Measurements from ENCODE around the gene OPCML.

OPCML gene

DNA sequence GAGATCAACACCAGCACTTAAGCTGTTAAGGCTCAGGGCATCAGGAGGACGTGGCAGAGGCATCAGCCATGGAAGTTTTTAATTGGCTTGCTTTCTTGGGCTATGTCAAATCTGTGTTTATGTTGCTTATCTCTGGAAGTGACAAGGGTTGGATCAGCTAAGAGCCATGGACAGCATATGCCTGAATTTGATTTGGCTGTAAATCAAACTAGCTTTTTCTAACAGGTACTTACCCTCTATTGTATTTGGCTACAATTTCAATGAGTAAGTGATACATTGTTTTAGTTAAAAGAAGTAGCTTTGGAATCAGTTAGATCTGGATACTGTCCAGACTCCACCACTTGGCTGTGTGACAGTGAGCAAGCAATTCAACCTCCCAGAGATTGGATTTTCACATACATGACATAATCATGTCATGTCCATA lies 936.6 kb downstream of the OPCML start:
- H3K4me1 ChIP-seq (ENCODE audit: control insufficient read depth, low read length): no peaks in the 10 kb centered on the region
- H3K79me2 ChIP-seq (ENCODE audit: control insufficient read depth, low read length): no peaks in the 10 kb centered on the region
- H3K4me3 ChIP-seq (ENCODE audit: low read length): no peak overlapping the region
- H3K36me3 ChIP-seq (ENCODE audit: control insufficient read depth, low read length): no peaks in the 10 kb centered on the region
- H3F3A ChIP-seq (ENCODE audit: control insufficient read depth, insufficient read depth): no peaks in the 10 kb centered on the region
- no peak for TF ChIP-seq EZH2phosphoT487 (IDR thresholded peaks at IDR 0.05; ENCODE audit: borderline replicate concordance, low read length)
- TF ChIP-seq, protein P1, sequence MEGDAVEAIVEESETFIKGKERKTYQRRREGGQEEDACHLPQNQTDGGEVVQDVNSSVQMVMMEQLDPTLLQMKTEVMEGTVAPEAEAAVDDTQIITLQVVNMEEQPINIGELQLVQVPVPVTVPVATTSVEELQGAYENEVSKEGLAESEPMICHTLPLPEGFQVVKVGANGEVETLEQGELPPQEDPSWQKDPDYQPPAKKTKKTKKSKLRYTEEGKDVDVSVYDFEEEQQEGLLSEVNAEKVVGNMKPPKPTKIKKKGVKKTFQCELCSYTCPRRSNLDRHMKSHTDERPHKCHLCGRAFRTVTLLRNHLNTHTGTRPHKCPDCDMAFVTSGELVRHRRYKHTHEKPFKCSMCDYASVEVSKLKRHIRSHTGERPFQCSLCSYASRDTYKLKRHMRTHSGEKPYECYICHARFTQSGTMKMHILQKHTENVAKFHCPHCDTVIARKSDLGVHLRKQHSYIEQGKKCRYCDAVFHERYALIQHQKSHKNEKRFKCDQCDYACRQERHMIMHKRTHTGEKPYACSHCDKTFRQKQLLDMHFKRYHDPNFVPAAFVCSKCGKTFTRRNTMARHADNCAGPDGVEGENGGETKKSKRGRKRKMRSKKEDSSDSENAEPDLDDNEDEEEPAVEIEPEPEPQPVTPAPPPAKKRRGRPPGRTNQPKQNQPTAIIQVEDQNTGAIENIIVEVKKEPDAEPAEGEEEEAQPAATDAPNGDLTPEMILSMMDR (IDR thresholded peaks at IDR 0.05; ENCODE audit: low read depth, low read length, poor library complexity, severe bottlenecking): no peak
- no peak overlapping the region for H3K4me2 ChIP-seq (ENCODE audit: low read length)
- H4K20me1 ChIP-seq (ENCODE audit: control insufficient read depth, insufficient read depth, low read depth, low read length): no peaks in the 10 kb centered on the region
- no peaks in the 10 kb centered on the region for H3K9me2 ChIP-seq (replicated peaks; ENCODE audit: control insufficient read depth, low read length)
- H3K27me3 ChIP-seq (ENCODE audit: control insufficient read depth, low read length): no peaks in the 10 kb centered on the region
- H3K9me3 ChIP-seq (ENCODE audit: control insufficient read depth, insufficient read depth, low read length): no peaks in the 10 kb centered on the region
- H3K27ac ChIP-seq (ENCODE audit: low read depth, low read length): no peak overlapping the region

GRCh38 chr11:132595246-132595645 lies 937.1 kb downstream of the OPCML start:
- no peak for TF ChIP-seq EZH2phosphoT487 (IDR thresholded peaks at IDR 0.05; ENCODE audit: borderline replicate concordance, low read length)
- TF ChIP-seq, protein P1 (IDR thresholded peaks at IDR 0.05; ENCODE audit: low read depth, low read length, poor library complexity, severe bottlenecking): no peak
- Histone ChIP-seq H3K27me3 (ENCODE audit: control insufficient read depth, low read length) (no peaks in the 10 kb centered on the region), H3K4me1 (ENCODE audit: control insufficient read depth, low read length) (no peaks in the 10 kb centered on the region), H3K9me2 (replicated peaks; ENCODE audit: control insufficient read depth, low read length) (no peaks in the 10 kb centered on the region), H3K4me2 (ENCODE audit: low read length) (no peak overlapping the region), H3K4me3 (ENCODE audit: low read length) (no peak overlapping the region), H3K79me2 (ENCODE audit: control insufficient read depth, low read length) (no peaks in the 10 kb centered on the region), H3K36me3 (ENCODE audit: control insufficient read depth, low read length) (no peaks in the 10 kb centered on the region), H4K20me1 (ENCODE audit: control insufficient read depth, insufficient read depth, low read depth, low read length) (no peaks in the 10 kb centered on the region), H3F3A (ENCODE audit: control insufficient read depth, insufficient read depth) (no peaks in the 10 kb centered on the region), H3K27ac (ENCODE audit: low read depth, low read length) (no peak overlapping the region), H3K9me3 (ENCODE audit: control insufficient read depth, insufficient read depth, low read length) (no peaks in the 10 kb centered on the region)

DNA sequence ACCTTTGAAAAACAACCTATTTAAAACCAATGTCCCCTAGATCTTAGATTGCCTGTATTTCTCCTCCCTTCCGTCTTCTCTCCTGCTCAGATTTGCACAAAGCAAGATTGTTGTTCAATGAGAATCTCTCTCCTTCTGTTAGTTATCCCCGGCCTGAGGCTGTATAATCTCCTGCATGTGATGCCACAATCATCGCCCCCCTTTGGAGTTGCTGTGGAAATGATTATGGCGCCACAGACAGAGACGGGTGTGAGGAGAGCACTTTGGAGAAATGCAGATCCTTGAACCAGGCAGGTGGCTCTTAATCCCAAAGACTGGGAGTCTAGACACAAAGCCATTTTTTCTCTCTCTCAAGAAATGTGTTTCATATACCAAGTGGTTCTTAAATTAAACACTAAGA lies 941.3 kb downstream of the OPCML start:
- H3K4me3 ChIP-seq (ENCODE audit: low read length): no peak overlapping the region
- H3K36me3 ChIP-seq (ENCODE audit: control insufficient read depth, low read length): no peaks in the 10 kb centered on the region
- no peaks in the 10 kb centered on the region for H3F3A ChIP-seq (ENCODE audit: control insufficient read depth, insufficient read depth)
- no peaks in the 10 kb centered on the region for H3K27me3 ChIP-seq (ENCODE audit: control insufficient read depth, low read length)
- no peaks in the 10 kb centered on the region for H4K20me1 ChIP-seq (ENCODE audit: control insufficient read depth, insufficient read depth, low read depth, low read length)
- no peak overlapping the region for H3K4me2 ChIP-seq (ENCODE audit: low read length)
- H3K9me3 ChIP-seq (ENCODE audit: control insufficient read depth, insufficient read depth, low read length): no peaks in the 10 kb centered on the region
- H3K9me2 ChIP-seq (replicated peaks; ENCODE audit: control insufficient read depth, low read length): no peaks in the 10 kb centered on the region
- no peak overlapping the region for H3K27ac ChIP-seq (ENCODE audit: low read depth, low read length)
- H3K79me2 ChIP-seq (ENCODE audit: control insufficient read depth, low read length): no peaks in the 10 kb centered on the region
- no peak for TF ChIP-seq EZH2phosphoT487 (IDR thresholded peaks at IDR 0.05; ENCODE audit: borderline replicate concordance, low read length)
- TF ChIP-seq, protein P1 (IDR thresholded peaks at IDR 0.05; ENCODE audit: low read depth, low read length, poor library complexity, severe bottlenecking): no peak
- H3K4me1 ChIP-seq (ENCODE audit: control insufficient read depth, low read length): no peaks in the 10 kb centered on the region

DNA sequence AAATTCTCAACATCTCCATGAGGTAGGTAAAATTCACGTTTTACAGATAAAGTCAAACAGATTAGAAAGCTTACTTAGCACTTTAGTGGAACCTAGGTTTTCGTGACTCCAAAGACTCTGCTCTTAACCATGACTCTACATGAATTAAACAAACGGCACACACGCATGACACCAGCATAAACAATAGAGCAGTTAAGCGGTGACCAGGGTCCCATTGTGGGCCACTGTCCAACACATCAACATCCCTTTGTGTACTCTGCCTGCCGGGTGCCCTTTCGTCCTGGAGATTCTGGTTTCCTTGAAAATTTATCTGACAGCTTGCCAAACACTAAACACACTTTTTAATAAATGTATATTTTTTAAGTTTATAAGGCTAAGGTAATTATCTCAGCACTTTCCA lies 941.7 kb downstream of the OPCML start:
- Histone ChIP-seq H4K20me1 (ENCODE audit: control insufficient read depth, insufficient read depth, low read depth, low read length) (no peaks in the 10 kb centered on the region), H3K4me3 (ENCODE audit: low read length) (no peak overlapping the region), H3K27me3 (ENCODE audit: control insufficient read depth, low read length) (no peaks in the 10 kb centered on the region), H3K4me2 (ENCODE audit: low read length) (no peak overlapping the region), H3K9me2 (replicated peaks; ENCODE audit: control insufficient read depth, low read length) (no peaks in the 10 kb centered on the region), H3K9me3 (ENCODE audit: control insufficient read depth, insufficient read depth, low read length) (no peaks in the 10 kb centered on the region), H3K36me3 (ENCODE audit: control insufficient read depth, low read length) (no peaks in the 10 kb centered on the region), H3K79me2 (ENCODE audit: control insufficient read depth, low read length) (no peaks in the 10 kb centered on the region), H3K27ac (ENCODE audit: low read depth, low read length) (no peak overlapping the region), H3K4me1 (ENCODE audit: control insufficient read depth, low read length) (no peaks in the 10 kb centered on the region), H3F3A (ENCODE audit: control insufficient read depth, insufficient read depth) (no peaks in the 10 kb centered on the region)
- TF ChIP-seq EZH2phosphoT487 (IDR thresholded peaks at IDR 0.05; ENCODE audit: borderline replicate concordance, low read length): no peak
- TF ChIP-seq, protein P1 (IDR thresholded peaks at IDR 0.05; ENCODE audit: low read depth, low read length, poor library complexity, severe bottlenecking): no peak

Measured in DOHH2 (cell line).